ENCODE data around the gene ACTR10.

The ACTR10 gene

GRCh38 chr14:58272588-58273372 lies 72.8 kb downstream of the ACTR10 start:
- no peak for DNase-seq (ENCODE audit: low read depth)
- Histone ChIP-seq H3K4me1 (ENCODE audit: control insufficient read depth, insufficient read depth, low read length) (peaks cover 13% of the 10 kb centered on the region), H3K4me3 (ENCODE audit: low read length) (no peak overlapping the region), H3K9me3 (ENCODE audit: control insufficient read depth, low read length) (no peaks in the 10 kb centered on the region), H3K36me3 (ENCODE audit: control insufficient read depth, insufficient read depth, low read length, severe bottlenecking) (peaks cover 79% of the 10 kb centered on the region), H3K27me3 (replicated peaks; ENCODE audit: control insufficient read depth, insufficient read depth, low read length) (no peaks in the 10 kb centered on the region), H3K9ac (ENCODE audit: low read length) (no peak overlapping the region)

DNA sequence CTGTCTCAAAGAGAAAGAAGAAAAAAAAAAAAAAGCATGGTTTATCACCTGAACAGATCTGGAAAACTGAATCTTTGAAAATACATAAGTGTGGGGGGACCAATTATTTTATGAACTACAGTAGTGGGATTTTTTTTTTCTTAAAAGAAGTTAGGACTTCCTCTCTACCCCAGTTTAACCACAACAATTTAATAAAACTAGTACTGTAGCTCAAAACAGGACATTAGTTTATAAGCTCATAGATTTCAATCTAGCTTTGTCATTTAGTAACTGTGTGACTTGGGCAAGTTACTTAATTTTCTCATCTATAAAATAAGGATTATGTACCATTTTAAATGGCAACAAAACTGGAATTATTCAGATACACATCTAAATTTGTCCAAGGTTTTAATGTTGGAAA lies 74.9 kb downstream of the ACTR10 start:
- Histone ChIP-seq H3K9me3 (ENCODE audit: control insufficient read depth, low read length) (no peaks in the 10 kb centered on the region), H3K27me3 (replicated peaks; ENCODE audit: control insufficient read depth, insufficient read depth, low read length) (no peaks in the 10 kb centered on the region), H3K4me1 (ENCODE audit: control insufficient read depth, insufficient read depth, low read length) (peaks cover 13% of the 10 kb centered on the region), H3K9ac (ENCODE audit: low read length) (no peak overlapping the region), H3K4me3 (ENCODE audit: low read length) (no peak overlapping the region), H3K36me3 (ENCODE audit: control insufficient read depth, insufficient read depth, low read length, severe bottlenecking) (peaks cover 77% of the 10 kb centered on the region)
- DNase-seq (ENCODE audit: low read depth), result no peak

- Histone ChIP-seq H3K9me3 (ENCODE audit: control insufficient read depth, low read length) (no peaks in the 10 kb centered on the region), H3K36me3 (ENCODE audit: control insufficient read depth, insufficient read depth, low read length, severe bottlenecking) (peaks cover 71% of the 10 kb centered on the region), H3K27me3 (replicated peaks; ENCODE audit: control insufficient read depth, insufficient read depth, low read length) (no peaks in the 10 kb centered on the region), H3K4me3 (ENCODE audit: low read length) (no peak overlapping the region), H3K4me1 (ENCODE audit: control insufficient read depth, insufficient read depth, low read length) (peaks cover 15% of the 10 kb centered on the region), H3K9ac (ENCODE audit: low read length) (no peak overlapping the region)
- DNase-seq (ENCODE audit: low read depth), result peak; percentile 20
Observed at GRCh38 chr14:58275527-58276190, 75.7 kb downstream of the ACTR10 start.

DNA sequence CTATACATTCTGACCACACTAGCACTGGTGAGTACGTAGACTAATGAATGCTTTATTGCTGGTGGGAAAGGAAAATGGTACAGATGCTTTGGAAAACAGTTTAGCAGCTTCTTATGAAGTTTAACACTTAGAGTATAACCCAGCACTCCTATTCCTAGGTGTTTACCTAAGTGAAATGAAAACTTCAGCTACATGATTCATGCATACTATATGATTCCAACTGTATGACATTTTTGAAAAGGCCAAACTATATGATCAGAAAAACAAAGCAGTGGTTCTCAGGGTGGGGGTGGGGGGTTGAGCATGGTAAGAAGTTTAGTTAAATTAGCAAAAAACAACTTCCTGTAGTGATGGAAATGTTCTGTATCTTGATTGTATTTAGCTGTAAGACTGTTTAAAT lies 76.3 kb downstream of the ACTR10 start:
- no peak for DNase-seq (ENCODE audit: low read depth)
- no peak overlapping the region for H3K9ac ChIP-seq (ENCODE audit: low read length)
- no peaks in the 10 kb centered on the region for H3K9me3 ChIP-seq (ENCODE audit: control insufficient read depth, low read length)
- H3K4me1 ChIP-seq (ENCODE audit: control insufficient read depth, insufficient read depth, low read length), result peaks cover 21% of the 10 kb centered on the region
- no peaks in the 10 kb centered on the region for H3K27me3 ChIP-seq (replicated peaks; ENCODE audit: control insufficient read depth, insufficient read depth, low read length)
- H3K4me3 ChIP-seq (ENCODE audit: low read length), result no peak overlapping the region
- H3K36me3 ChIP-seq (ENCODE audit: control insufficient read depth, insufficient read depth, low read length, severe bottlenecking), result peaks cover 65% of the 10 kb centered on the region

DNA sequence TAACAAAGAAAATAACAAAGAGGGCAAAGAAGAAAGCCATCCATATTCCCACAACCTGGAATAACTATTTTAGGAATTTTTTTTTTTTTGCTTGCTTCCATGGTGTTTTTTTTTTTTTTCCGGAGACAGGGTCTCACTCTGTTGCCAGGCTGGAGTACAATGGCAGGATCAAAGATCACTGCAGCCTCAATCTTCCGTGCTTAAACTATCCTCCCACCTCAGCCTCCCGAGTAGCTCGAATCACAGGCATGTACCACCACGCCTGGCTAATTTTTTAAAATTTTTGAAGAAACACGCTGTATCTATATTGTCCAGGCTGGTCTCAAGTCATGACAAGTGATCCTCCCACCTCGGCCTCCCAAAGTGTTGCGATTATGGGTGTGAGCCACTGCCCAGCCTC lies 78.2 kb downstream of the ACTR10 start:
- no peaks in the 10 kb centered on the region for H3K27me3 ChIP-seq (replicated peaks; ENCODE audit: control insufficient read depth, insufficient read depth, low read length)
- no peak for DNase-seq (ENCODE audit: low read depth)
- H3K4me1 ChIP-seq (ENCODE audit: control insufficient read depth, insufficient read depth, low read length), result peaks cover 37% of the 10 kb centered on the region
- H3K9ac ChIP-seq (ENCODE audit: low read length), result no peak overlapping the region
- peaks cover 58% of the 10 kb centered on the region for H3K36me3 ChIP-seq (ENCODE audit: control insufficient read depth, insufficient read depth, low read length, severe bottlenecking)
- H3K4me3 ChIP-seq (ENCODE audit: low read length), result no peak overlapping the region
- no peaks in the 10 kb centered on the region for H3K9me3 ChIP-seq (ENCODE audit: control insufficient read depth, low read length)

- Histone ChIP-seq H3K27me3 (replicated peaks; ENCODE audit: control insufficient read depth, insufficient read depth, low read length) (no peaks in the 10 kb centered on the region), H3K4me1 (ENCODE audit: control insufficient read depth, insufficient read depth, low read length) (peaks cover 33% of the 10 kb centered on the region), H3K9ac (ENCODE audit: low read length) (peak overlapping the region; percentile 82), H3K9me3 (ENCODE audit: control insufficient read depth, low read length) (no peaks in the 10 kb centered on the region), H3K36me3 (ENCODE audit: control insufficient read depth, insufficient read depth, low read length, severe bottlenecking) (peaks cover 69% of the 10 kb centered on the region), H3K4me3 (ENCODE audit: low read length) (peak overlapping the region; percentile 40)
- DNase-seq (ENCODE audit: low read depth), result peak; percentile 85
Observed at GRCh38 chr14:58280954-58281787, 81.2 kb downstream of the ACTR10 start.

DNA sequence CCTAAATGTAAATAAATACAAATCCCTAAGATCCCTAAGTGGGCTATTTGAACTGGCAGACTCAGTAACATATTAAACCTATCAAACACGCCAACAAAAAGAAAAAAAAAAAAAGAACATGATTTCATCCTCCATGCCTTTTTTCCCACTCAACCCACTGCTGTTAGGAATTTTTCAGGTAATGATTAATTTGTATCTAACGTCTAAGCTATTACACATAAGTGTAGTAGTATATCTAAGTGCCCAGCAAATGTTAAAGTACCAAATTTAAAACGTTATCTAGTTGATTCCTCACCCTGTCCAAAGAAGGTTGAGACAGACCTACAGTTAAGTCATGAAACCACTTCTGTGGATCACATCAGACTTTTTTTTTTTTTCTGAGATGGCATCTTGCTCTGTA lies 82.0 kb downstream of the ACTR10 start:
- Histone ChIP-seq H3K9ac (ENCODE audit: low read length) (peak overlapping the region; percentile 82), H3K36me3 (ENCODE audit: control insufficient read depth, insufficient read depth, low read length, severe bottlenecking) (peaks cover 70% of the 10 kb centered on the region), H3K9me3 (ENCODE audit: control insufficient read depth, low read length) (no peaks in the 10 kb centered on the region), H3K27me3 (replicated peaks; ENCODE audit: control insufficient read depth, insufficient read depth, low read length) (no peaks in the 10 kb centered on the region), H3K4me1 (ENCODE audit: control insufficient read depth, insufficient read depth, low read length) (peaks cover 33% of the 10 kb centered on the region), H3K4me3 (ENCODE audit: low read length) (peak overlapping the region; percentile 40)
- DNase-seq (ENCODE audit: low read depth), result no peak

- peaks cover 33% of the 10 kb centered on the region for H3K4me1 ChIP-seq (ENCODE audit: control insufficient read depth, insufficient read depth, low read length)
- H3K4me3 ChIP-seq (ENCODE audit: low read length), result no peak overlapping the region
- no peaks in the 10 kb centered on the region for H3K27me3 ChIP-seq (replicated peaks; ENCODE audit: control insufficient read depth, insufficient read depth, low read length)
- H3K9me3 ChIP-seq (ENCODE audit: control insufficient read depth, low read length), result no peaks in the 10 kb centered on the region
- no peak overlapping the region for H3K9ac ChIP-seq (ENCODE audit: low read length)
- no peak for DNase-seq (ENCODE audit: low read depth)
- peaks cover 70% of the 10 kb centered on the region for H3K36me3 ChIP-seq (ENCODE audit: control insufficient read depth, insufficient read depth, low read length, severe bottlenecking)
Observed at GRCh38 chr14:58282925-58283593, 83.1 kb downstream of the ACTR10 start.

- Histone ChIP-seq H3K9ac (ENCODE audit: low read length) (no peak overlapping the region), H3K4me3 (ENCODE audit: low read length) (no peak overlapping the region), H3K36me3 (ENCODE audit: control insufficient read depth, insufficient read depth, low read length, severe bottlenecking) (peaks cover 70% of the 10 kb centered on the region), H3K9me3 (ENCODE audit: control insufficient read depth, low read length) (no peaks in the 10 kb centered on the region), H3K27me3 (replicated peaks; ENCODE audit: control insufficient read depth, insufficient read depth, low read length) (no peaks in the 10 kb centered on the region), H3K4me1 (ENCODE audit: control insufficient read depth, insufficient read depth, low read length) (peaks cover 39% of the 10 kb centered on the region)
- DNase-seq (ENCODE audit: low read depth), result no peak
Observed at GRCh38 chr14:58283730-58284129, 83.8 kb downstream of the ACTR10 start.

DNA sequence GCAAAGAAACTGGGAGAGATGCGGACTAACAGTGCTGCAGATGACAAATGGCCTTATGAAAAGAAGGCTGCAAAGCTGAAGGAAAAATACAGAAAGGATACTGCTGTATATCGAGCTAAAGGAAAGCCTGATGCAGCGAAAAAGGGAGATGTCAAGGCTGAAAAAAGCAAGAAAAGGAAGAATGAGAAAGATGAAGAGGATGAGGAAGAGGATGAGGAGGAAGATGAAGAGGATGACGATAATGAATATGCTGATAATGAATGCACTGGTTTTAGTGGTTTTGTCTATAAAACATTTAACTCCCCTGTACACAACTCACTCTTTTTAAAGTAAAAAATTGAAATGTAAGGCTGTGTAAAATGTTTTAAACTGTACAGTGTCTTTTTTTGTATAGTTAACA lies 85.2 kb downstream of the ACTR10 start:
- Histone ChIP-seq H3K4me1 (ENCODE audit: control insufficient read depth, insufficient read depth, low read length) (peaks cover 47% of the 10 kb centered on the region), H3K9me3 (ENCODE audit: control insufficient read depth, low read length) (no peaks in the 10 kb centered on the region)
- no peak for DNase-seq (ENCODE audit: low read depth)

More for the DNA sequence above, 85.2 kb downstream of the ACTR10 start:
- H3K27me3 ChIP-seq (replicated peaks; ENCODE audit: control insufficient read depth, insufficient read depth, low read length), result no peaks in the 10 kb centered on the region
- H3K9ac ChIP-seq (ENCODE audit: low read length), result no peak overlapping the region
- H3K36me3 ChIP-seq (ENCODE audit: control insufficient read depth, insufficient read depth, low read length, severe bottlenecking), result peaks cover 72% of the 10 kb centered on the region
- H3K4me3 ChIP-seq (ENCODE audit: low read length), result no peak overlapping the region

Measured in adipocyte (in vitro differentiated cells).